ENCODE data around the gene SLX4IP.

The SLX4IP gene

GRCh38 chr20:10524034-10524476 is 89.0 kb downstream of the SLX4IP start:
- DNase-seq: no peak

DNA sequence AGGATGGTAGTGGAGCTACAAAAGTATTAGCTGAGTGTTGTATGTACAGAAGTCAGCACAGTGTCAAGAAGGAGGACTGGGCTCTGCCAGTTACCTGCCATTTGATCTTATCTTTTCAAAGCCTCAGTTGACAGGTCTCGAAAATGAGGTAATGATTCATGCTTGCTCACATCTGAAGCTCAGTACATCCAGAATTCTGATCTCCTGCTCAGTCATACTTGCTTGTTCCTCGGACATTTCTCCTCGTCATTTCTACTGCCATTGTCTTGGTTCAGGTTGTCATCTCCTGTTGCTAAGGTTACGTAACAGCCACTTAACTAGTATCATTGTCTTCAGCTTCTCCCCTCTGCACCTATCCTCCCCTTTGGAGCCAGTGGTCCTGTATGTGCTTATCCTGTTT is 89.5 kb downstream of the SLX4IP start:
- no peak for DNase-seq

- no peak for DNase-seq
Observed at GRCh38 chr20:10527781-10528180, 92.7 kb downstream of the SLX4IP start.

DNA sequence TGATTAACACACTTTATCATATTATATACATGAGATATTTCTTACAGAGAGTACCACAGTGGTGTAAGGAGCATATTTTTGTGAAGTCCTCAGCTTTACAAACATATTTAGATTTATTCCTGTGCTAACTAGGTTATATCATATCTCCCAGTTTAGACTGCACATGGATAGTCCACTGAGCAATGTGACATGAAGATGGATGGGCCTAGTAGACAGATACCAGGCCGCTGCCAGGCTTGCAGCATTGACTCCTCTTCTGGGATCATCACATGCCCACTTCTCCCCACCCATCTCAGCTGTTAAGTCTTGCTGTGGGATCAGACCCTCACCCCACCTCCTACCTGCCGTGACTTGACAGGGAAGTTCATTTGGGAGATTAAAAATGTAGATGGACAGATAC is 95.8 kb downstream of the SLX4IP start:
- no peak for DNase-seq

GRCh38 chr20:10531848-10532247 is 96.7 kb downstream of the SLX4IP start:
- DNase-seq: no peak

DNA sequence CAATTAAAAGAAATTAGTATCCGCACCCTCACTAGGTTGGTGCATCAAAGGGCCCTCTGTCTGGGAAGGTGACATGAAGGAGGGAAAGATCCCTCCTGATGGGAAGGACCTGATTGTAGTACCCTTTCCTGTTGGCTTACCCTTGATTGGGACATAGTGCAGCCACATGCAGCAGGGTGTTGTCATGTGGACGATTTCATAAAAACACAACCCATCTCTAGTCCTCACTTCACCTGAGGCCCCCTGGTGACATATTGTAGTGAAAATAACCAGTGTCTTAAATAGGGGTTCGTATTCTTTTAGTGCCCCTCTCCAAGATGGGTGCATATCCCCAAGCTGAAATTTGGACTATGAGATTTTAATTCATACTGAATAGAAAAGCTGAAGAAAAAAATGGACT is 97.3 kb downstream of the SLX4IP start:
- DNase-seq: no peak

DNA sequence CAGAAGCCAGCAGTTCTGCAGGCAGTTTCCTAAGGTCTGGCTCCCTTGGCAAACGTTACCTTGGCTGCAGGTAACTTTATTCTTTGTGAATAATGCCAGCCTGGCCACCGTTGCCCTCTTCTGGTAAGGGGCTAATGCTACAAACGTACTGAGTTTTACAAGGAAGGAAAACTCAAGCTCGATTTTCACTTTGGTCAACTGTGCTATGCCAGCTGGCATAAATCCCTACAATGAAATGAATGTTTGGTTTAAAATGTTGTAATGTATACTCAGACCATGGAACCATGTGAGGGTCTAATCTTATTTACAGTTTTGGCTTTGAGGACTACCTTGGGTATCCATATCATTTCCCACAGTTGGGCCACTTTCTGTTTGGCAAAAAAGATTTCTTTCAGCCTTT is 101.4 kb downstream of the SLX4IP start:
- no peak for DNase-seq

DNA sequence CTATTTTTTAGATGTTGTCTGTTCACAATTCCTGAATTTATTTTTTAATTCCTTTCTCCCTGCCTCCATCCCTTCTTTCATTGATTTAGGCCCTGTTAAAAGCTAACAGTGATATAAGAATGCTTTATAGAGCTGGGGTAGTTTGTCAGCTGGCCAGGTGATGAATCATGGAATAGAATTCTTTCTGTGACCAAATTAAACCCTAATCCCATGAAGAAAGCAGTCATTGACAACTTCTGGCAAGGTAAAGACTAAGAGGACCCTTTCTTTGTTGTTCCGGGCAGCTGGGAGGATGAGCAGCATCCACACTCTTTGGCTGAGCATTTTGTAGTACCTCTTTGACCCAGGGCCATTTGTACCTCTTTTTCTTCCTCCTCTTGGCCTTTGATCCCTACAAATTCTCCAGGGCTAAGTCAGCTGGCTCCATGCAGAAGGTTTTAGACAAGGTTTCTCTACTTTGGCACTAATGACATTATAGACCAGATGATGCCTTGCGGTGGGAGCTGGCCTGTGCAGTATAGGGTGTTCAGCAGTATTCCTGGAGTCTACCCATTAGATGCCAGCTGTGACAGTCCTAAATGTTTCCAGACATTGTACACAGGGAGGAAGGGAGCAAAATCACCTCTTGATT is 102.9 kb downstream of the SLX4IP start:
- DNase-seq: no peak

DNA sequence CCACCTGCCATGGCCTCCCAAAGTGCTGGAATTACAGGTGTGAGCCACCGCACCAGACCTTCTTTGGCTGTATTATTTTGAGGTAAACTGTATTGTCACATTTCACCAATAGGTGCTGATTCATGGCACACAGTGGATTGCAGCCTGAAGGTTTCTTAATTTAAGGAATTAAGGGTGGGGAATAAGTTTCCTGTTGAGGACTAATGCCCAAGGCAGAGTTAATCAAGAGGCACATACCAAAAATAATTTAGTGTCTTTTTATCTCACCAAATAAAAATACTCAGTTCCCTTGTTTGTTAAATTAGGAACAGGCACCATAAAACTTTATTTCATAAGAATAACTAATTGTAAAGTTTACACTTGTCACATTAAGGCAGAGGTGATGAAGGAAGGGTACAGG is 103.7 kb downstream of the SLX4IP start:
- no peak for DNase-seq

DNA sequence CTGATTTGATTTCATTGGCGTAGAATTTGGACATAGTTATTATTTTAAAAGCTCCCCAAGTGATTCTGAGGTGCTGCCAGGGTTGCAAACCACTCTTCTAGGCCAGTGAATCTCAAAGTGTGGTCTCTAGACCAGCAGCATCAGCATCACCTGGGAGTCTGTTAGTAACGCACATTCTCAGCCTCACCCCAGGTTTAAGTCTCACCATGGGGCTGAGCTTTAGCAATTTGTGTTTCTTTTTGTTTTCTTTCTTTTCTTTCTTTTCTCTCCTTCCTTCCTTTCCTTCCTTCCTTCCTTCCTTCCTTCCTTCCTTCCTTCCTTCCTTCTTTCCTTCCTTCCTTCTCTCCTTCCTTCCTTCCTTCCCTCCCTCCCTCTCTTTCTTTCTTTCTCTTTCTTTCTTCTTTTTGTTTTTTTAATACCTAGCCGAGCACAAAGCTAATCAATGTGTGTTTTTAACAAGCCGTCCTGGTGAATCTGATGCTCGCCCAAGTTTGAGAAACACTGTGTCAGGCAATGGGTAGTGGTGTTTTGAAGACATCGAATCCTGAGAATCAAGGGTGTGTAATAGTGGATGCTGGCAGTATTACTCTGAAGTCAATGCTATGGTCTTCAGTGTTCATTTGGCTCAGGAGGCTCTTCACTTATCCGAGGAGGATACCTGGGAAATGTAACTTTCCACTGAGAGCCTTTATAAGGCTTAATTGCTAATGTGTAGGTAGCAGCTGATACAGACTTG is 104.9 kb downstream of the SLX4IP start:
- DNase-seq: no peak

- DNase-seq: no peak
Observed at GRCh38 chr20:10540636-10541493, 105.8 kb downstream of the SLX4IP start.

DNA sequence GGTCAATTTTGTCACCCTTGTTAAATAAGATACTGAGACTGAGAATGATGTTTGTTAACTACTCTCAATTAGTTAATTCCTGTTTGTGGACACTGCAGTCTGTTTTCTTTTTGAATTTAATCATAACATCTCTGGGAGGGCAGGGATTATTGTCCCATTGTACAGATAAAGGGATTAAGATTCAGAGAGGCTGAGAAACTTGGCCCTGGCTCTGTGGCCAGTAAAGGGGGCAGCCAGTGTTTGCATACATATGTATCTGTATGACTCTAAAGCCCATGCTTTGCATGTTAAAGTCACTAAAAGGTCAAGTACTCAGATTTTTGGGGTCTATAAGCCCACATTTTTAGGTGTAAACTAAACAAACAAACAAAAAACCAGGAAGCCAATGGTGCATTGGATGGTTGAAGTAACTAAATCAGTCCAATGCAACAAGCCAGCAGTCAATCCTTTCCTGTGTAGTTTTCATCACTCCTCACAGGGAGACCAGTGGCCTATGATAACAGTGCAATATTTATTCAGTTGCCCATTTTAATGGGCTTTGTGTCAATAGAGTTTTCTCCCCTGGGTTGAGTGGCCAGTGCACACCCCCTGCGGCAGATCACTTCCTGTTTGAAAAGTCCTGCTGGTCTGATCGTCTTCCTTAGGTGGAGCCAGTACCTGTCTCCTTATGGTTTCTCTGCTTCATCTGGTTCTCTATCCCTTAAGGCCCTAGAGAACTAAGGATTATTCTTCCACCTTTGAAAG is 106.7 kb downstream of the SLX4IP start:
- DNase-seq: no peak

DNA sequence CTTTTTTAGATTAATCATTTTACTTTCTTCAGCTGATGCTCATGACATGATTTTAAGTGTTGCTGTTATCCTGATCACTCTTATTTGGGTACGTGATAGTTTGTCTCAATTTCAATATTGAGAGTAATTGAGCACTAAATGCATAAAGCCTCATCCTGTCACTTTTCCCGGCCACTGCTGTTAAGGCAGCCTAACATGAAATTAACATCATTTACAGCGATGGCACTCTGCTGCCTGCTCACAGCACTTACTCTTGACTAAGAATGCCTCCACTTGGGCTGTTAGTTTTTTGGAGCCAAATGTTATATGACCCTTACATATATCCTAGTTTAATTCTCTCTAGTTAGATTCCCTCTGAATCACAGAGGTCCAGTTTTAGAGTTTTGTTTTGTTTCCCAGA is 107.3 kb downstream of the SLX4IP start:
- no peak for DNase-seq

- no peak for DNase-seq
Observed at GRCh38 chr20:10543480-10543879, 108.4 kb downstream of the SLX4IP start.

DNA sequence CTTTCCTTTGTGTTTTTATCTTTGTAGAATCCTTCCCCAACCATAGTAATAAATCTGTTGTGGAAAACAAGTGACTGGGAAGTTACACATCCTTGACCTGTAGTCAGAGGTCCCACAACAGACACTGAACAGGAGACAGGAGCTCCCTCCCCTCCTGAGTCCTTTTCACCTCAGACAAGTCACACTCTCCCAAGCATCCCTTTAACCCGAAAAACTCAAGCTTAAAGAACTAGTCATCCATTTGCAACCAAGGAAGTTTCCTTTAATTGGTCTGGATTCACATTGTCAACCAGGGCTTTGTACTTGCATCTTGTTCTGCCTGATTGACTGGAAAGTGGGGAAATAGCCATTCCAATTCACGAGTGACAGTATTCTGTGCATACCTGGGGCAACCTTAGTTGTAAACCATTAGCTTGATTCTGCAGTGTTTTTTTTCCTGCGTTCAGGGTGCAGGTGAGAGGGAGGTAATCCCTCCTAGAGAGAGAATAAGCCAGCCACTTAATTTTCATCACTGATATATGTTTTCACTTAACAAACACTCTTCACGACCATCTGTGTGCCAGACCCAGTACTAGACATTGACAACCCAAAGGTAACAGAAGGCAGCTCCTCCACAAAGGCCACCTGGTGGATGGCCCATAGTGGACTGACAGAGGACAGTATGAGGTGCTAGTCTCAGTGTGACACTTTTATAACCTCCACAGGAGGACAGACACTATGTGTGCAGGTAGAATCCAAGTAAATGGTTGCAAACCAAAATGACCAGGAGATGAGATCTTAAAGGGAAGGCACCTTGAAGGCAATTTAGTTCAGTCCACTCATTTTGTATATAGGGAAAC is 112.4 kb downstream of the SLX4IP start:
- DNase-seq: no peak

GRCh38 chr20:10549511-10549910 is 114.4 kb downstream of the SLX4IP start:
- no peak for DNase-seq

GRCh38 chr20:10550204-10551118 is 115.4 kb downstream of the SLX4IP start:
- no peak for DNase-seq

DNA sequence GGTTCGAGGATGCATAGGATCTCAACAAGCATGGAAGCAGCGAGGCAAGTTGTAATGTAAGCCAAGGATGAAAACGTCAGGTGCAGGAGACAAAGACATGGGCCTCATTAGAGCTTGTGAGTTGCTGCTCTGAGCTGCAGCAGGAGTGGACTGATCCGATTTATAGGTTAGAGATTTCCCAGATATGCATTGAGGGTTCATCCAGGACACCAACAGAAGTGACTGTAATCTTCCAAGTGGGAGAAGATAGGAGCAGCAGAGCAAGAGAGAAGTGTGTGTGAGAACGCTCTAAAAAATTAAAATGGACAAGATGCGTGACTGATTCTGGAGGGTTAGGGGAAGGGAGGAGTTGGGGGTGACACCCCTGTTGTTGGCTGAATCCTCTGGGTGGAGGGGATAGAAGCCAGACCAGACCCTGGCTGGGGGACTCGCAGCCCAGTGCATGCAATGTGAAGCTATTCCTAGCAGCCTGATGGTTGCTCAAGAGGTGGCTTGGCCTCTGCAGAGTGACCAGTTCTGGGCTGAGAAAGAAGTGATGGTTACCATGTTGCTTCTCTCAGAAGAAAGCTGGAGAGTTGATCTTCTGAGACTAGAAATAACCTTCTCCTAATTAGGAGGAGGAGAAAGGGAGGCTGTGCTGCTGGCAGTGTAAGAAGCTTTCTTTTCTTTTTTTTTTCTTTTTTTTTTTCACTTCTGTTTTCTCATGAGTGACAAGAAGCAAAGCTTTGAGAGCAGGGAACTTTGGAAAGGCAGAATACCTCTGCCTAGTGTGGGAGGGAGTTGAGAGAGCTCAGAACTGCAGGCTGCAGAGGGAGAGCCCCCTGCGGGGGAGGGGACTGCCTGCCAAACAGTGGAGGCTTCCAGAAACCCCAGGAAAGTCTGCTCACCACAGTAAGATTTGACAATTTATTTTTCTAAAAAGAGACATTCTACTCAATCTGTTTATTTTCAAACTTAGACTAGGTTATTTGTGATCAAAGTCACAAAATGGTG is 116.9 kb downstream of the SLX4IP start:
- DNase-seq: no peak

DNA sequence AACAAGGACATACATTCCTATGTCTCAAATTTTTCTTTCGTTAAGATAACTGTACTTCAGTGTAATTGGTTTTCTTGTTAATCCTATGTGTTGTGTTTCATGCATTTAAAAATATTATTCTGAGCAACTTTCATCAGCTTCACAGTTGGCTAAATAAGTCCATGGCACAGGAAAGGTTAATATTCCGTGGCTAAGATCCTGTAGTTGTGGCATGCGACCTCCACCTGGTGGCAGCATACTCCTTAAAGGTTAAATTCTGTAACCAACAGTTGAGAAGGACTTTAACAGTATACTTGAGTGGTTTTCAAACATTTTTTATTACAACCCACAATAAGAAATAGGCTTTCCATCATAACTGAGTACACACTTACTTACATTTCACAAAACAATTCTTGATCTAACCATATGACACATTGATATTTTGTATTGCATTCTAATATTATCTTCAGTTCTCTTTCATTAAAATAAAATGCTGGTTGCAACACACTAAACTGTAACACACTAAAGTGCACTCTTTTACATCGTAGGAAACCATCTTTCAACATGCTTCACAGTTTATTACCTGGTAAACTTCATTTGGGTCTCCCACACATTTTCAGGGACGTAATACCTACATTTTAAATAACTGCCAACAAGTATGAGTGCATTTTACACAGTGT is 118.3 kb downstream of the SLX4IP start:
- peak; percentile 43 for DNase-seq

All from NCI-H1694 (cell line).